Esophagus squamous epithelium (tissue), 4 donors: ENCODE data around the gene SYT17.

ENCODE experiments used
- POLR2A ChIP-seq, 4 donors: fragments of 450-650 bp; IDR thresholded peaks; one replicate each; pipeline ENCODE4 v1.6.1; 2017; ENCODE audit warnings: antibody characterized with exemption in 4 of 4, mild to moderate bottlenecking in 4 of 4, moderate library complexity in 3 of 4
- TF ChIP-seq, protein P1 (sequence below), 6 experiments: fragments of 450-650 bp in 4 of 6; fragments of 200-600 bp in 2 of 6; sonication (generic) in 2 of 6; IDR thresholded peaks; one replicate each; pipeline ENCODE4 v1.5.1; 2016 to 2019; ENCODE audit warnings: antibody characterized with exemption in 6 of 6, mild to moderate bottlenecking in 4 of 6, moderate library complexity in 4 of 6

DNA sequence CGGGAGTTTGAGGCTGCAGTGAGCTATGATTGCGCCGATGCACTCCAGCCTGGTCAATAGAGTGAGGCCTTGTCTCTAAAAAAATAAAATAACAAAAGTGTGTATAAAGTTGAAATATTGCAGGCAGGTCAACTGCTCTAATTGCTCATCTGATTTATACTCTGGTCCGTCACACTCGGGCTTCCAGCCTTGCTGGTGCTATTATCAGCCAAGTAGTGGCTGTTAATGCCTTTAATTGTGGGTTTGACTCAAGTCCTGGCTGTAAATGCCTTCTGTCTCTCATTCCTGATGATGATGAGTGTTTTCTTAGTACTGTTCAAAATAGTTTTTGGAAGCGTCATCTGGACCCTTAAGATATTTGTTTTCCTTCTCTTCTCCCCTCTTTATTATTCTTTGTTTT is 18.4 kb downstream of the SYT17 start:
- TF ChIP-seq, protein P1, sequence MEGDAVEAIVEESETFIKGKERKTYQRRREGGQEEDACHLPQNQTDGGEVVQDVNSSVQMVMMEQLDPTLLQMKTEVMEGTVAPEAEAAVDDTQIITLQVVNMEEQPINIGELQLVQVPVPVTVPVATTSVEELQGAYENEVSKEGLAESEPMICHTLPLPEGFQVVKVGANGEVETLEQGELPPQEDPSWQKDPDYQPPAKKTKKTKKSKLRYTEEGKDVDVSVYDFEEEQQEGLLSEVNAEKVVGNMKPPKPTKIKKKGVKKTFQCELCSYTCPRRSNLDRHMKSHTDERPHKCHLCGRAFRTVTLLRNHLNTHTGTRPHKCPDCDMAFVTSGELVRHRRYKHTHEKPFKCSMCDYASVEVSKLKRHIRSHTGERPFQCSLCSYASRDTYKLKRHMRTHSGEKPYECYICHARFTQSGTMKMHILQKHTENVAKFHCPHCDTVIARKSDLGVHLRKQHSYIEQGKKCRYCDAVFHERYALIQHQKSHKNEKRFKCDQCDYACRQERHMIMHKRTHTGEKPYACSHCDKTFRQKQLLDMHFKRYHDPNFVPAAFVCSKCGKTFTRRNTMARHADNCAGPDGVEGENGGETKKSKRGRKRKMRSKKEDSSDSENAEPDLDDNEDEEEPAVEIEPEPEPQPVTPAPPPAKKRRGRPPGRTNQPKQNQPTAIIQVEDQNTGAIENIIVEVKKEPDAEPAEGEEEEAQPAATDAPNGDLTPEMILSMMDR (IDR thresholded peaks at IDR 0.05): no peak
- TF ChIP-seq POLR2A (IDR thresholded peaks at IDR 0.05): no peak
